HUES64 (cell line): Measurements from ENCODE around the gene PPDPF.
"Not testable (repeated sequence)": the region's sequence is repeated elsewhere in the genome, so short reads cannot be mapped to it uniquely, and the experiment has no call there.

Experiments used
- H3K27ac ChIP-seq: 2 replicates; pipeline ENCODE4 v1.7.0; 2013; ENCODE audit warnings: low read depth, low read length, inconsistent platforms
- H3K27me3 ChIP-seq: 2 replicates; pipeline ENCODE4 v1.6.1; 2013; ENCODE audit warnings: mild to moderate bottlenecking, low read length; ENCODE audit not compliant: insufficient read depth
- H3K36me3 ChIP-seq: 2 replicates; pipeline ENCODE4 v1.6.1; 2013; ENCODE audit warnings: mild to moderate bottlenecking, low read length; ENCODE audit not compliant: insufficient read depth
- H3K4me1 ChIP-seq: 2 replicates; pipeline ENCODE4 v1.6.1; 2013; ENCODE audit warnings: mild to moderate bottlenecking, low read length, moderate library complexity; ENCODE audit not compliant: insufficient read depth
- H3K4me3 ChIP-seq: 2 replicates; pipeline ENCODE4 v1.5.1; 2013; ENCODE audit warnings: mild to moderate bottlenecking, low read length, moderate library complexity
- H3K9ac ChIP-seq: 2 replicates; pipeline ENCODE4 v1.6.1; 2013; ENCODE audit warnings: mild to moderate bottlenecking, low read depth, low read length
- H3K9me3 ChIP-seq: 2 replicates; pipeline ENCODE4 v1.6.1; 2013; ENCODE audit warnings: low read depth, low read length; ENCODE audit not compliant: insufficient read depth
- WGBS: fragments of 150-250, 120-280 bp; methylation state at CpG from one replicate; pipeline ENCODE4 v1.1.7; 2013; ENCODE audit warnings: missing lambda C conversion rate; 5-methylcytosine and 5-hydroxymethylcytosine counted together

Gene PPDPF

GRCh38 chr20:63555661-63556381 is 35.3 kb downstream of the PPDPF start:
- Histone ChIP-seq H3K27me3 (peaks cover 3% of the 10 kb centered on the region; the same call in 1 of the 2 replicates), H3K9ac (no peak overlapping the region), H3K9me3 (no peaks in the 10 kb centered on the region), H3K36me3 (no peaks in the 10 kb centered on the region), H3K27ac (no peak overlapping the region), H3K4me1 (peaks cover 16% of the 10 kb centered on the region), H3K4me3 (no peak overlapping the region)
- WGBS, result 96% methylated on average over 45 of the region's 45 CpGs

GRCh38 chr20:63556873-63557478 is 36.4 kb downstream of the PPDPF start:
- no peaks in the 10 kb centered on the region for H3K36me3 ChIP-seq
- WGBS, result 55% methylated on average over 23 of the region's 23 CpGs
- H3K27me3 ChIP-seq, result peaks cover 3% of the 10 kb centered on the region; the same call in 1 of the 2 replicates
- H3K9ac ChIP-seq, result no peak overlapping the region
- peaks cover 16% of the 10 kb centered on the region for H3K4me1 ChIP-seq
- no peak overlapping the region for H3K27ac ChIP-seq
- no peaks in the 10 kb centered on the region for H3K9me3 ChIP-seq
- no peak overlapping the region for H3K4me3 ChIP-seq

- Histone ChIP-seq H3K9me3 (no peaks in the 10 kb centered on the region), H3K27ac (no peak overlapping the region), H3K36me3 (no peaks in the 10 kb centered on the region), H3K4me3 (no peak overlapping the region), H3K4me1 (peaks cover 11% of the 10 kb centered on the region), H3K27me3 (peaks cover 3% of the 10 kb centered on the region; the same call in 1 of the 2 replicates), H3K9ac (no peak overlapping the region)
- 92% methylated on average over 19 of the region's 19 CpGs for WGBS
Measured at GRCh38 chr20:63557481-63557891, 36.9 kb downstream of the PPDPF start.

GRCh38 chr20:63558804-63559484 is 38.4 kb downstream of the PPDPF start:
- no peaks in the 10 kb centered on the region for H3K36me3 ChIP-seq
- peaks cover 3% of the 10 kb centered on the region; the same call in 1 of the 2 replicates for H3K27me3 ChIP-seq
- H3K9ac ChIP-seq, result no peak overlapping the region
- WGBS, result 95% methylated on average over 14 of the region's 14 CpGs
- peaks cover 5% of the 10 kb centered on the region for H3K4me1 ChIP-seq
- H3K27ac ChIP-seq, result no peak overlapping the region
- no peak overlapping the region for H3K4me3 ChIP-seq
- H3K9me3 ChIP-seq, result no peaks in the 10 kb centered on the region

- not testable (repeated sequence) for H3K27ac ChIP-seq, H3K4me3 ChIP-seq, H3K27me3 ChIP-seq, H3K36me3 ChIP-seq, H3K9me3 ChIP-seq, H3K9ac ChIP-seq, H3K4me1 ChIP-seq
- 94% methylated on average over 31 of the region's 31 CpGs for WGBS
Measured at GRCh38 chr20:63559485-63560332, 39.1 kb downstream of the PPDPF start.

- Histone ChIP-seq H3K4me3 (no peak overlapping the region), H3K36me3 (no peaks in the 10 kb centered on the region), H3K9ac (no peak overlapping the region), H3K27me3 (no peaks in the 10 kb centered on the region), H3K27ac (no peak overlapping the region), H3K9me3 (no peaks in the 10 kb centered on the region), H3K4me1 (no peaks in the 10 kb centered on the region)
- WGBS, result 96% methylated on average over 16 of the region's 16 CpGs
Measured at GRCh38 chr20:63560333-63560805, 39.8 kb downstream of the PPDPF start.

GRCh38 chr20:63560856-63561609 is 40.5 kb downstream of the PPDPF start:
- Histone ChIP-seq H3K27me3 (no peaks in the 10 kb centered on the region), H3K27ac (no peak overlapping the region), H3K4me3 (no peak overlapping the region), H3K4me1 (no peaks in the 10 kb centered on the region), H3K9me3 (no peaks in the 10 kb centered on the region), H3K9ac (no peak overlapping the region), H3K36me3 (no peaks in the 10 kb centered on the region)
- 94% methylated on average over 26 of the region's 26 CpGs for WGBS

GRCh38 chr20:63561624-63562396 is 41.2 kb downstream of the PPDPF start:
- H3K36me3 ChIP-seq, result no peaks in the 10 kb centered on the region
- no peaks in the 10 kb centered on the region for H3K27me3 ChIP-seq
- H3K4me3 ChIP-seq, result no peak overlapping the region
- H3K9ac ChIP-seq, result no peak overlapping the region
- H3K27ac ChIP-seq, result no peak overlapping the region
- 92% methylated on average over 36 of the region's 36 CpGs for WGBS
- no peaks in the 10 kb centered on the region for H3K9me3 ChIP-seq
- no peaks in the 10 kb centered on the region for H3K4me1 ChIP-seq

- H3K9ac ChIP-seq, result no peak overlapping the region
- WGBS, result 96% methylated on average over 54 of the region's 54 CpGs
Measured at GRCh38 chr20:63562461-63563224, 42.1 kb downstream of the PPDPF start.

More at GRCh38 chr20:63562461-63563224, 42.1 kb downstream of the PPDPF start:
- no peaks in the 10 kb centered on the region for H3K27me3 ChIP-seq
- H3K4me3 ChIP-seq, result no peak overlapping the region
- no peaks in the 10 kb centered on the region for H3K9me3 ChIP-seq
- H3K36me3 ChIP-seq, result no peaks in the 10 kb centered on the region
- no peak overlapping the region for H3K27ac ChIP-seq
- H3K4me1 ChIP-seq, result no peaks in the 10 kb centered on the region
